CD4-positive, alpha-beta T cell treated with Interleukin-12 subunit alpha and Interleukin-12 subunit beta, for 1 hour (primary cell): ENCODE results near the gene PCP4L1.
A peak's percentile ranks its signal among the peaks of the same experiment; 100 is the strongest.
"Not testable (repeated sequence)": the region's sequence is repeated elsewhere in the genome, so short reads cannot be mapped to it uniquely, and the experiment has no call there.

Experiments used
- DNase-seq: peaks from one replicate; pipeline ENCODE4 v3.0.0-alpha.2; 2020

The PCP4L1 gene

GRCh38 chr1:161258439-161259344, at the start of gene PCP4L1:
Gene PCP4L1, plus strand, starts transcription at chr1:161258745. Its CDS starts 230 bp downstream, at chr1:161258975.
- DNase-seq: peak; percentile 24

GRCh38 chr1:161209790-161210409, 48.6 kb upstream of the PCP4L1 start:
- DNase-seq: peak; percentile 79

- no peak for DNase-seq
These were observed 44.2 kb upstream of the PCP4L1 start for GRCh38 chr1:161214369-161214768.

- DNase-seq: no peak
These were observed 43.5 kb upstream of the PCP4L1 start, which contains the start of gene FCER1G for GRCh38 chr1:161215076-161215475. Gene FCER1G, plus strand, starts transcription at chr1:161215295. Its CDS starts 27 bp downstream, at chr1:161215322.

- no peak for DNase-seq
These were observed 41.4 kb upstream of the PCP4L1 start for GRCh38 chr1:161216945-161217712.

GRCh38 chr1:161217831-161218230, 40.7 kb upstream of the PCP4L1 start:
- no peak for DNase-seq

GRCh38 chr1:161218301-161219077, 40.1 kb upstream of the PCP4L1 start:
- no peak for DNase-seq

GRCh38 chr1:161219078-161219892, 39.3 kb upstream of the PCP4L1 start:
- no peak for DNase-seq

- DNase-seq: no peak
These were observed 38.5 kb upstream of the PCP4L1 start for GRCh38 chr1:161220002-161220401.

- DNase-seq: no peak
These were observed 36.1 kb upstream of the PCP4L1 start for GRCh38 chr1:161222175-161223019.

GRCh38 chr1:161223805-161224694, 34.5 kb upstream of the PCP4L1 start:
- no peak for DNase-seq

GRCh38 chr1:161224695-161225087, 33.9 kb upstream of the PCP4L1 start:
- DNase-seq: not testable (repeated sequence)

- no peak for DNase-seq
These were observed 33.4 kb upstream of the PCP4L1 start for GRCh38 chr1:161225178-161225533.

GRCh38 chr1:161225534-161226319, 32.8 kb upstream of the PCP4L1 start, which contains the start of gene TOMM40L:
Gene TOMM40L, plus strand, starts transcription at chr1:161226060. Its CDS starts 430 bp downstream, at chr1:161226490.
- peak; percentile 96 for DNase-seq

- no peak for DNase-seq
These were observed 32.2 kb upstream of the PCP4L1 start for GRCh38 chr1:161226320-161226711.

GRCh38 chr1:161226759-161227158, 31.8 kb upstream of the PCP4L1 start:
- DNase-seq: no peak

- DNase-seq: peak; percentile 88
These were observed 31.2 kb upstream of the PCP4L1 start for GRCh38 chr1:161227196-161227871.

- no peak for DNase-seq
These were observed 30.5 kb upstream of the PCP4L1 start for GRCh38 chr1:161228032-161228431.
